Measurements from ENCODE around the gene CLMN. TPM values are rescaled to one million over a fixed set of nuclear protein-coding genes. Genes with fewer than 3 reads are reported as not detected.

Gene CLMN
- total RNA-seq, 4 donors from 2014 or later = 3.3 to 14.1 (median 5.1) TPM

GRCh38 chr14:95185033-95185766 is 134.5 kb downstream of the CLMN start:
- H3K4me1 ChIP-seq = peaks cover 19 to 44% (median 26%) of the 10 kb centered on the region in 3 donors
- 48 to 73% methylated on average over 8 to 10 of the region's 12 CpGs for WGBS, 2 donors
- H3K27ac ChIP-seq = peak overlapping the region; percentile 31 to 78 (median 62)
- no peak for DNase-seq
- TF ChIP-seq POLR2A (IDR thresholded peaks at IDR 0.05) = no peak
- TF ChIP-seq CTCF (IDR thresholded peaks at IDR 0.05) = no peak
- peak overlapping the region in 2 of 4 donors; percentile 0 to 39 for H3K4me3 ChIP-seq
- no peaks in the 10 kb centered on the region for H3K9me3 ChIP-seq
- no peaks in the 10 kb centered on the region for H3K27me3 ChIP-seq
- H3K36me3 ChIP-seq = no peaks in the 10 kb centered on the region
- intact Hi-C loops (cut with DNase I) = no loop called here

GRCh38 chr14:95184413-95184790 is 135.3 kb downstream of the CLMN start:
- intact Hi-C loops (cut with DNase I) = no loop called here
- no peaks in the 10 kb centered on the region for H3K9me3 ChIP-seq
- no peak overlapping the region for H3K4me3 ChIP-seq
- H3K27ac ChIP-seq = peak overlapping the region; percentile 24 to 78 (median 60)
- H3K36me3 ChIP-seq = no peaks in the 10 kb centered on the region
- DNase-seq = no peak
- TF ChIP-seq CTCF (IDR thresholded peaks at IDR 0.05) = no peak
- no peak for TF ChIP-seq POLR2A (IDR thresholded peaks at IDR 0.05)
- H3K27me3 ChIP-seq = no peaks in the 10 kb centered on the region
- 59% methylated on average over 2 of the region's 2 CpGs for WGBS, 2 donors
- H3K4me1 ChIP-seq = peaks cover 19 to 36% (median 26%) of the 10 kb centered on the region in 3 donors

GRCh38 chr14:95183532-95184412 is 135.9 kb downstream of the CLMN start:
- no peak for TF ChIP-seq POLR2A (IDR thresholded peaks at IDR 0.05)
- no peak for TF ChIP-seq CTCF (IDR thresholded peaks at IDR 0.05)
- Histone ChIP-seq H3K4me1 (peaks cover 19 to 35% (median 26%) of the 10 kb centered on the region in 3 donors), H3K4me3 (no peak overlapping the region), H3K9me3 (no peaks in the 10 kb centered on the region), H3K27ac (peak overlapping the region; percentile 24 to 78 (median 60)), H3K27me3 (no peaks in the 10 kb centered on the region), H3K36me3 (no peaks in the 10 kb centered on the region)
- intact Hi-C loops (cut with DNase I) = no loop called here
- DNase-seq = no peak
- 55 to 56% methylated on average over 6 of the region's 6 CpGs for WGBS, 2 donors

- no peaks in the 10 kb centered on the region for H3K27me3 ChIP-seq
- WGBS, 2 donors = 81 to 100% methylated on average over 1 of the region's 1 CpG
- no peak overlapping the region for H3K4me3 ChIP-seq
- no peaks in the 10 kb centered on the region for H3K9me3 ChIP-seq
- H3K36me3 ChIP-seq = no peaks in the 10 kb centered on the region
- H3K27ac ChIP-seq = peak overlapping the region in 3 of 4 donors; percentile 49 to 78 (median 72)
- peaks cover 19 to 35% (median 26%) of the 10 kb centered on the region in 3 donors for H3K4me1 ChIP-seq
- TF ChIP-seq CTCF (IDR thresholded peaks at IDR 0.05) (no peak), POLR2A (IDR thresholded peaks at IDR 0.05) (no peak)
- DNase-seq = no peak
- intact Hi-C loops (cut with DNase I) = no loop called here
Measured at GRCh38 chr14:95183082-95183481, 136.6 kb downstream of the CLMN start.

- Histone ChIP-seq H3K4me3 (no peak overlapping the region), H3K27me3 (no peaks in the 10 kb centered on the region), H3K9me3 (no peaks in the 10 kb centered on the region), H3K36me3 (no peaks in the 10 kb centered on the region), H3K27ac (peak overlapping the region in 2 of 4 donors; percentile 49 to 72), H3K4me1 (peaks cover 19 to 35% (median 26%) of the 10 kb centered on the region in 3 donors)
- WGBS, 2 donors = 60 to 81% methylated on average over 7 to 8 of the region's 8 CpGs
- intact Hi-C loops (cut with DNase I) = no loop called here
- no peak for DNase-seq
- TF ChIP-seq CTCF (IDR thresholded peaks at IDR 0.05) = no peak
- no peak for TF ChIP-seq POLR2A (IDR thresholded peaks at IDR 0.05)
Measured at GRCh38 chr14:95182379-95182778, 137.3 kb downstream of the CLMN start.
